HEK293 (cell line): ENCODE measurements around the gene NOC2L.

ENCODE experiments used
- GLI2 ChIP-seq: fragments of 450-650 bp; formaldehyde crosslinking; IDR thresholded peaks from 2 replicates; pipeline ENCODE4; 2017; ENCODE audit warnings: missing biosample characterization, missing genetic modification characterization, low read depth, borderline replicate concordance
- GLI4 ChIP-seq: fragments of 450-650 bp; formaldehyde crosslinking; IDR thresholded peaks from 2 replicates; pipeline ENCODE4 v1.5.1; 2016; ENCODE audit warnings: missing biosample characterization, missing genetic modification characterization
- KLF8 ChIP-seq: fragments of 450-650 bp; formaldehyde crosslinking; IDR thresholded peaks from 2 replicates; pipeline ENCODE4 v1.5.1; 2016; ENCODE audit warnings: missing biosample characterization, missing genetic modification characterization
- MYNN ChIP-seq: fragments of 450-650 bp; formaldehyde crosslinking; IDR thresholded peaks from 2 replicates; pipeline ENCODE4 v1.5.1; 2016; ENCODE audit warnings: missing biosample characterization, missing genetic modification characterization, borderline replicate concordance
- YY1 ChIP-seq: fragments of 450-650 bp; formaldehyde crosslinking; IDR thresholded peaks from 2 replicates; pipeline ENCODE4 v1.5.1; 2018; ENCODE audit warnings: missing biosample characterization, missing genetic modification characterization
- ZBTB20 ChIP-seq: fragments of 450-650 bp; formaldehyde crosslinking; IDR thresholded peaks from 2 replicates; pipeline ENCODE4 v1.5.1; 2016; ENCODE audit warnings: missing biosample characterization, missing genetic modification characterization
- ZBTB48 ChIP-seq: fragments of 450-650 bp; formaldehyde crosslinking; IDR thresholded peaks from 2 replicates; pipeline ENCODE4 v1.5.1; 2016; ENCODE audit warnings: missing biosample characterization, missing genetic modification characterization
- ZBTB8A ChIP-seq: fragments of 450-650 bp; formaldehyde crosslinking; IDR thresholded peaks from 2 replicates; pipeline ENCODE4 v1.5.1; 2016; ENCODE audit warnings: missing biosample characterization, missing genetic modification characterization
- ZFP69B ChIP-seq: fragments of 450-650 bp; formaldehyde crosslinking; IDR thresholded peaks from 2 replicates; pipeline ENCODE4 v1.5.1; 2016; ENCODE audit warnings: missing biosample characterization, missing genetic modification characterization
- ZNF10 ChIP-seq: fragments of 450-650 bp; formaldehyde crosslinking; IDR thresholded peaks from 2 replicates; pipeline ENCODE4 v1.5.1; 2017; ENCODE audit warnings: missing biosample characterization, missing genetic modification characterization
- ZNF121 ChIP-seq: fragments of 450-650 bp; formaldehyde crosslinking; IDR thresholded peaks from 2 replicates; pipeline ENCODE4 v1.5.1; 2016; ENCODE audit warnings: missing biosample characterization, missing genetic modification characterization
- ZNF146 ChIP-seq: fragments of 450-650 bp; formaldehyde crosslinking; IDR thresholded peaks from 2 replicates; pipeline ENCODE4 v1.5.1; 2016; ENCODE audit warnings: missing biosample characterization, missing genetic modification characterization
- ZNF155 ChIP-seq: fragments of 450-650 bp; formaldehyde crosslinking; IDR thresholded peaks from 2 replicates; pipeline ENCODE4 v1.5.1; 2016; ENCODE audit warnings: missing biosample characterization, missing genetic modification characterization
- ZNF18 ChIP-seq: fragments of 450-650 bp; formaldehyde crosslinking; IDR thresholded peaks from 2 replicates; pipeline ENCODE4 v1.5.1; 2016; ENCODE audit warnings: missing biosample characterization, missing genetic modification characterization
- ZNF19 ChIP-seq: fragments of 450-650 bp; formaldehyde crosslinking; IDR thresholded peaks from 2 replicates; pipeline ENCODE4; 2016; ENCODE audit warnings: missing biosample characterization, missing genetic modification characterization, low read depth
- ZNF221 ChIP-seq: fragments of 450-650 bp; formaldehyde crosslinking; IDR thresholded peaks from 2 replicates; pipeline ENCODE4 v1.5.1; 2017; ENCODE audit warnings: missing biosample characterization, missing genetic modification characterization, borderline replicate concordance
- ZNF239 ChIP-seq: fragments of 450-650 bp; formaldehyde crosslinking; IDR thresholded peaks from 2 replicates; pipeline ENCODE4 v1.5.1; 2016; ENCODE audit warnings: missing biosample characterization, missing genetic modification characterization
- ZNF248 ChIP-seq: fragments of 450-650 bp; formaldehyde crosslinking; IDR thresholded peaks from 2 replicates; pipeline ENCODE4 v1.5.1; 2017; ENCODE audit warnings: missing biosample characterization, missing genetic modification characterization
- ZNF324 ChIP-seq: fragments of 450-650 bp; formaldehyde crosslinking; IDR thresholded peaks from 2 replicates; pipeline ENCODE4 v1.5.1; 2016; ENCODE audit warnings: missing biosample characterization, missing genetic modification characterization
- ZNF341 ChIP-seq: fragments of 450-650 bp; formaldehyde crosslinking; IDR thresholded peaks from 2 replicates; pipeline ENCODE4; 2016; ENCODE audit warnings: low read depth, missing biosample characterization, missing genetic modification characterization
- ZNF354C ChIP-seq: fragments of 450-650 bp; formaldehyde crosslinking; IDR thresholded peaks from 2 replicates; pipeline ENCODE4 v1.5.1; 2016; ENCODE audit warnings: missing biosample characterization, missing genetic modification characterization, low read depth, borderline replicate concordance
- ZNF366 ChIP-seq: fragments of 450-650 bp; formaldehyde crosslinking; conservative IDR thresholded peaks from 2 replicates; pipeline ENCODE4 v1.5.1; 2016; ENCODE audit warnings: missing biosample characterization, missing genetic modification characterization
- ZNF37A ChIP-seq: fragments of 450-650 bp; IDR thresholded peaks from 2 replicates; pipeline ENCODE4 v1.5.1; 2018; ENCODE audit warnings: missing biosample characterization, missing genetic modification characterization
- ZNF426 ChIP-seq: fragments of 450-650 bp; formaldehyde crosslinking; IDR thresholded peaks from 2 replicates; pipeline ENCODE4 v1.5.1; 2017; ENCODE audit warnings: missing biosample characterization, missing genetic modification characterization, mild to moderate bottlenecking, inconsistent platforms, moderate library complexity
- ZNF48 ChIP-seq: fragments of 450-650 bp; formaldehyde crosslinking; IDR thresholded peaks from 2 replicates; pipeline ENCODE4 v1.5.1; 2016; ENCODE audit warnings: missing biosample characterization, missing genetic modification characterization
- ZNF514 ChIP-seq: fragments of 450-650 bp; formaldehyde crosslinking; IDR thresholded peaks from 2 replicates; pipeline ENCODE4 v1.5.1; 2016; ENCODE audit warnings: missing biosample characterization, missing genetic modification characterization
- ZNF561 ChIP-seq: fragments of 450-650 bp; IDR thresholded peaks from 2 replicates; pipeline ENCODE4 v1.5.1; 2018; ENCODE audit warnings: missing biosample characterization, missing genetic modification characterization, borderline replicate concordance
- ZNF624 ChIP-seq: fragments of 450-650 bp; formaldehyde crosslinking; IDR thresholded peaks from 2 replicates; pipeline ENCODE4 v1.5.1; 2017; ENCODE audit warnings: missing biosample characterization, missing genetic modification characterization
- ZNF629 ChIP-seq: fragments of 450-650 bp; formaldehyde crosslinking; IDR thresholded peaks from 2 replicates; pipeline ENCODE4 v1.5.1; 2017; ENCODE audit warnings: missing biosample characterization, missing genetic modification characterization
- ZNF660 ChIP-seq: fragments of 450-650 bp; IDR thresholded peaks from 2 replicates; pipeline ENCODE4 v1.5.1; 2018; ENCODE audit warnings: missing biosample characterization, mild to moderate bottlenecking, missing genetic modification characterization
- ZNF707 ChIP-seq: fragments of 450-650 bp; formaldehyde crosslinking; IDR thresholded peaks from 2 replicates; pipeline ENCODE4 v1.5.1; 2016; ENCODE audit warnings: missing biosample characterization, missing genetic modification characterization
- ZNF747 ChIP-seq: fragments of 450-650 bp; formaldehyde crosslinking; IDR thresholded peaks from 2 replicates; pipeline ENCODE4 v1.5.1; 2016; ENCODE audit warnings: missing biosample characterization, missing genetic modification characterization
- ZSCAN16 ChIP-seq: fragments of 450-650 bp; formaldehyde crosslinking; IDR thresholded peaks from 2 replicates; pipeline ENCODE4 v1.5.1; 2016; ENCODE audit warnings: missing biosample characterization, missing genetic modification characterization
- TF ChIP-seq, protein P1 (sequence below): fragments of 450-650 bp; formaldehyde crosslinking; IDR thresholded peaks from 2 replicates; pipeline ENCODE4 v1.5.1; 2016; ENCODE audit warnings: missing biosample characterization, missing genetic modification characterization
- TF ChIP-seq, protein P2 (sequence below): fragments of 450-650 bp; formaldehyde crosslinking; IDR thresholded peaks from 2 replicates; pipeline ENCODE4 v1.5.1; 2016; ENCODE audit warnings: missing biosample characterization, missing genetic modification characterization
- TF ChIP-seq, protein P3 (sequence below): fragments of 450-650 bp; formaldehyde crosslinking; IDR thresholded peaks from 2 replicates; pipeline ENCODE4 v1.5.1; 2017; ENCODE audit warnings: missing biosample characterization, missing genetic modification characterization

The NOC2L gene

DNA sequence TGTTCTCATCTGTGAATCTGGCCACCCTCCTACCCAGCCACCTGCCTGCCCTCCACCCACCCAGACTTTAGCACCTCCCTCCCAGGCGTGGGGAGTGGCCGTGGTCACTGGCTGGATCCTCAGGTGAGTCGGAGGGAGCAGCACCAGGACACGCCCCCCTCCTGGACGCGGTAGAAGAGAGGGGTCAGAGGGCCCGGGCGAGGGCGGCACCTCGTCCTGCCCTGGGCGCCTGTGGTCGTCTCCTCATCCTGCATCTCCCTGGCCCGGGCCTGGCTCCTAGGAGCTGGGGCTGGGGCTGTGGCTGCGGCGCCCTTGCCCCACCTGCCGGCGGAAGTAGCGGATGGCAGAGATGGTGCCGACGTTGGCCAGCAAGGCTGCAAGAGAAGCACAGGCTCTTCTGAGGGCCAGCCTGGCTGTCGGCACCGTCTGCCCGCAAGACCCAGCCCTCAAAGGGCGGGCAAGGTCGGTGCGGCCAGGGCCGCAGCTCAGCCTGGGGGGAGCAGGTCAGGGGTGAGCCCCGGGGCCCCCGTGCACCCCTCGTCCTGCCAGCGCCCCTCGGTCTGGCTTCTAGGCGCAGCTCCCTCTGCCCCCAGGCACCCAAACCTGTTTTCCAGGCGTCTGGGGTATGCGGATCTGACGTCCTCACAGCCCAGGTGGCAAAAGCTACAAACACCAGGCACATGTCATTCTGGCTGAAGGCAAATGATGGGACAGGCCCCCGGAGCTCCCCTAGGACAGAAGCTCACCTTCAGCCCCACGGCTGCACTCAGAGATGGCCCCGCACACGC is 17.0 kb upstream of the NOC2L start (continued):
- TF ChIP-seq, protein P1, sequence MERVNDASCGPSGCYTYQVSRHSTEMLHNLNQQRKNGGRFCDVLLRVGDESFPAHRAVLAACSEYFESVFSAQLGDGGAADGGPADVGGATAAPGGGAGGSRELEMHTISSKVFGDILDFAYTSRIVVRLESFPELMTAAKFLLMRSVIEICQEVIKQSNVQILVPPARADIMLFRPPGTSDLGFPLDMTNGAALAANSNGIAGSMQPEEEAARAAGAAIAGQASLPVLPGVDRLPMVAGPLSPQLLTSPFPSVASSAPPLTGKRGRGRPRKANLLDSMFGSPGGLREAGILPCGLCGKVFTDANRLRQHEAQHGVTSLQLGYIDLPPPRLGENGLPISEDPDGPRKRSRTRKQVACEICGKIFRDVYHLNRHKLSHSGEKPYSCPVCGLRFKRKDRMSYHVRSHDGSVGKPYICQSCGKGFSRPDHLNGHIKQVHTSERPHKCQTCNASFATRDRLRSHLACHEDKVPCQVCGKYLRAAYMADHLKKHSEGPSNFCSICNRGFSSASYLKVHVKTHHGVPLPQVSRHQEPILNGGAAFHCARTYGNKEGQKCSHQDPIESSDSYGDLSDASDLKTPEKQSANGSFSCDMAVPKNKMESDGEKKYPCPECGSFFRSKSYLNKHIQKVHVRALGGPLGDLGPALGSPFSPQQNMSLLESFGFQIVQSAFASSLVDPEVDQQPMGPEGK (tag by site-specific recombination) = peak; percentile 91
- no peak for TF ChIP-seq ZNF19 (tag by site-specific recombination)
- no peak for TF ChIP-seq ZNF747
- no peak for TF ChIP-seq ZNF18
- TF ChIP-seq, protein P2, sequence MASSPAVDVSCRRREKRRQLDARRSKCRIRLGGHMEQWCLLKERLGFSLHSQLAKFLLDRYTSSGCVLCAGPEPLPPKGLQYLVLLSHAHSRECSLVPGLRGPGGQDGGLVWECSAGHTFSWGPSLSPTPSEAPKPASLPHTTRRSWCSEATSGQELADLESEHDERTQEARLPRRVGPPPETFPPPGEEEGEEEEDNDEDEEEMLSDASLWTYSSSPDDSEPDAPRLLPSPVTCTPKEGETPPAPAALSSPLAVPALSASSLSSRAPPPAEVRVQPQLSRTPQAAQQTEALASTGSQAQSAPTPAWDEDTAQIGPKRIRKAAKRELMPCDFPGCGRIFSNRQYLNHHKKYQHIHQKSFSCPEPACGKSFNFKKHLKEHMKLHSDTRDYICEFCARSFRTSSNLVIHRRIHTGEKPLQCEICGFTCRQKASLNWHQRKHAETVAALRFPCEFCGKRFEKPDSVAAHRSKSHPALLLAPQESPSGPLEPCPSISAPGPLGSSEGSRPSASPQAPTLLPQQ (tag by site-specific recombination) = no peak
- no peak for TF ChIP-seq MYNN (tag by site-specific recombination)
- TF ChIP-seq ZNF354C (tag by site-specific recombination) = no peak
- TF ChIP-seq ZNF37A (tag by site-specific recombination) = no peak
- TF ChIP-seq ZNF324 (tag by site-specific recombination) = no peak
- TF ChIP-seq ZBTB20 (tag by site-specific recombination) = peak; percentile 71; the same call in 1 of the 2 replicates
- TF ChIP-seq YY1 (tag by site-specific recombination) = no peak
- no peak for TF ChIP-seq ZFP69B (tag by site-specific recombination)
- TF ChIP-seq ZNF248 (tag by site-specific recombination) = no peak
- TF ChIP-seq, protein P3, sequence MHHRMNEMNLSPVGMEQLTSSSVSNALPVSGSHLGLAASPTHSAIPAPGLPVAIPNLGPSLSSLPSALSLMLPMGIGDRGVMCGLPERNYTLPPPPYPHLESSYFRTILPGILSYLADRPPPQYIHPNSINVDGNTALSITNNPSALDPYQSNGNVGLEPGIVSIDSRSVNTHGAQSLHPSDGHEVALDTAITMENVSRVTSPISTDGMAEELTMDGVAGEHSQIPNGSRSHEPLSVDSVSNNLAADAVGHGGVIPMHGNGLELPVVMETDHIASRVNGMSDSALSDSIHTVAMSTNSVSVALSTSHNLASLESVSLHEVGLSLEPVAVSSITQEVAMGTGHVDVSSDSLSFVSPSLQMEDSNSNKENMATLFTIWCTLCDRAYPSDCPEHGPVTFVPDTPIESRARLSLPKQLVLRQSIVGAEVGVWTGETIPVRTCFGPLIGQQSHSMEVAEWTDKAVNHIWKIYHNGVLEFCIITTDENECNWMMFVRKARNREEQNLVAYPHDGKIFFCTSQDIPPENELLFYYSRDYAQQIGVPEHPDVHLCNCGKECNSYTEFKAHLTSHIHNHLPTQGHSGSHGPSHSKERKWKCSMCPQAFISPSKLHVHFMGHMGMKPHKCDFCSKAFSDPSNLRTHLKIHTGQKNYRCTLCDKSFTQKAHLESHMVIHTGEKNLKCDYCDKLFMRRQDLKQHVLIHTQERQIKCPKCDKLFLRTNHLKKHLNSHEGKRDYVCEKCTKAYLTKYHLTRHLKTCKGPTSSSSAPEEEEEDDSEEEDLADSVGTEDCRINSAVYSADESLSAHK (tag by site-specific recombination) = no peak
- peak; percentile 43; the same call in 1 of the 2 replicates for TF ChIP-seq ZBTB48 (tag by site-specific recombination)
- TF ChIP-seq ZNF426 (tag by site-specific recombination) = no peak
- TF ChIP-seq ZNF561 = no peak
- no peak for TF ChIP-seq GLI4 (tag by site-specific recombination)
- peak; percentile 82 for TF ChIP-seq ZNF629 (tag by site-specific recombination)
- TF ChIP-seq ZNF221 = no peak
- TF ChIP-seq ZNF624 (tag by site-specific recombination) = no peak
- peak; percentile 57; the same call in 1 of the 2 replicates for TF ChIP-seq ZNF660
- TF ChIP-seq KLF8 (tag by site-specific recombination) = peak; percentile 78
- no peak for TF ChIP-seq ZNF121 (tag by site-specific recombination)
- no peak for TF ChIP-seq ZNF146 (tag by site-specific recombination)
- no peak for TF ChIP-seq ZNF155
- TF ChIP-seq ZNF10 = peak; percentile 35; the same call in 1 of the 2 replicates
- TF ChIP-seq ZNF707 (tag by site-specific recombination) = no peak
- peak; percentile 92 for TF ChIP-seq ZNF341 (tag by site-specific recombination)
- TF ChIP-seq GLI2 = no peak
- TF ChIP-seq ZBTB8A = peak; percentile 95
- no peak for TF ChIP-seq ZNF366 (tag by site-specific recombination)
- TF ChIP-seq ZSCAN16 (tag by site-specific recombination) = no peak
- no peak for TF ChIP-seq ZNF239 (tag by site-specific recombination)
- TF ChIP-seq ZNF48 = no peak
- no peak for TF ChIP-seq ZNF514 (tag by site-specific recombination)
